AG09319 (cell line): ENCODE data around the gene GOLGA2.
"Not testable (repeated sequence)": the region's sequence is repeated elsewhere in the genome, so short reads cannot be mapped to it uniquely, and the experiment has no call there.

Experiments used
- DNase-seq: peaks from one replicate; pipeline ENCODE4 v3.0.0-alpha.2; 2010; ENCODE audit warnings: low read depth; ENCODE audit errors: extremely low read depth
- CTCF ChIP-seq: IDR thresholded peaks from 2 replicates; pipeline ENCODE4 v1.5.1; 2011; ENCODE audit warnings: low read depth, mild to moderate bottlenecking, inconsistent platforms, low read length, moderate library complexity

Gene GOLGA2

DNA sequence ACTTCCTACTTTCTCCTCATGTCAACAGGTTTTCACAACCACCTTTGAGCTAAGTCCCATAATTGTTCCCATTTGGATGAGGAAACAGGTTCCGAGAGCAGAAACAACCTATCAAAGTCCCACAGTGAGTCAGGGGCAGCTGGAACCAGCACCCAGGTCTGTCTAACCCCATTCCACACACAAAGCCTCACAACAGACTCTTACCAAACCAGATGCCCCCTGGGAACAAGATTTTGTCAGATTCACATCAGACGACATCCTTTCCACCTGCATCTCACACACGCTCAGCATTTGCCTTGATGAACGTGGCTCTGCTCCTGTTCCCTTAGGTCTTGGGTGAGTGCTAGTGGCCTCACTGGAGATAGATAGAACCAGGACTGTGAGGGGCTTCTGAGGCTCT, 17.3 kb upstream of the GOLGA2 start:
- TF ChIP-seq CTCF: no peak
- no peak for DNase-seq

GRCh38 chr9:128292009-128292408, 16.2 kb upstream of the GOLGA2 start:
- no peak for DNase-seq
- TF ChIP-seq CTCF: no peak

- no peak for TF ChIP-seq CTCF
- no peak for DNase-seq
Measured at GRCh38 chr9:128288273-128289004, 12.6 kb upstream of the GOLGA2 start.

DNA sequence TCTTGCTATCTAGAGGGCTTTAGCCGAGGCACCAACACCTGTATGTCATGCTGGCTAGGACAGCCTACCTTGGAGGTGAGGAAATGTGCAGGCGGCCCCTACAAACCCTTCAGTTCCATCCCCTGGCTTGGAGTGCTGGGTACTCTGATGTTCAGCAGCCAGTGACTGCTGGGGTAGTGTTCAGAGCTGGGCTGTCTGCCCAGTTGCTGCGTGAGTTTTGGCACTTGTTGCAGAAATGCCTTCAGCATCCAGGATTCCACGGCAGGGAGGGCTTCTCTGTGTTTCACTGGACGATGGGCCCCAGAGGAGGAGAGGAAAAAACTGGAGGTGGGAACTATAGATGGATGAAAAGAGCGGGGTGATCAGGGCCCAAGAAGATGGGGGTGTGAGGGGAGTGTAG, 10.6 kb upstream of the GOLGA2 start:
- no peak for TF ChIP-seq CTCF
- no peak for DNase-seq

GRCh38 chr9:128285033-128285784, 9.4 kb upstream of the GOLGA2 start:
- no peak for DNase-seq
- no peak for TF ChIP-seq CTCF

- no peak for DNase-seq
- TF ChIP-seq CTCF: no peak
Measured at GRCh38 chr9:128282500-128282899, 6.7 kb upstream of the GOLGA2 start.

GRCh38 chr9:128280084-128280622, 4.3 kb upstream of the GOLGA2 start:
- DNase-seq: no peak
- no peak for TF ChIP-seq CTCF

DNA sequence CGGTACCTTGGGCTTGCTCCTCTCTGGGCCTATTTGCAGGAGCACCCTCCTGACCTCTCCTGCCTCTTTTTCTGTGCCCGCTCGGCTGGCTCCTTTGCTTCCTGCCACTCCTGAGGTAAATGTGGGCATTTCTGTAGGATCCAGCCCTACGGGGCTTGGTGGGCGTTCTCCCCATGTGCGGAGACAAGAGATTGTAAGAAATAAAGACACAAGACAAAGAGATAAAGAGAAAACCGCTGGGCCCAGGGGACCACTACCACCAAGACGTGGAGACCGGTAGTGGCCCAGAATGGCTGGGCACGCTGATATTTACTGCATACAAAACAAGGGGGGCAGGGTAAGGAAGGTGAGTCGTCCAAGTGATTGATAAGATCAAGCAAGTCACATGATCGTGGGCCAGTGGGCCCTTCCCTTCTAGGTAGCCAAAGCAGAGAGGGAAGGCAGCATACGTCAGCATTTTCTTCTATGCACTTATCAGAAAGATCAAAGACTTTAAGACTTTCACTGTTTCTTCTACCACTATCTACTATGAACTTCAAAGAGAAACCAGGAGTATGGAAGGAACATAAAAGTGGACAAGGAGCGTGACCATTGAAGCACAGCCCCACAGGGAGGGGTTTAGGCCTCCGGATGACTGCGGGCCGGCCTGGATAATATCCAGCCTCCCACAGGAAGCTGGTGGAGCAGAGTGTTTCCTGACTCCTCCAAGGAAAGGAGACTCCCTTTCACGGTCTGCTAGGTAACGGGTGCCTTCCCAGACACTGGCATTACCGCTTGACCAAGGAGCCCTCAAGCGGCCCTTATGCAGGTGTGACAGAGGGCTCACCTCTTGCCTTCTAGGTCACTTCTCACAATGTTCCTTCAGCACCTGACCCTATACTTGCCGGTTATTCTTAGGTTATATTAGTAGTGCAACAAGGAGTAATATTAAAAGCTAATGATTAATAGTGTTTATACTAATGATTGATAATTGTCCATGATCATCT, 3.6 kb upstream of the GOLGA2 start:
- DNase-seq: not testable (repeated sequence)
